ENCODE results near the gene CCDC159. TPM values are rescaled to one million over a fixed set of nuclear protein-coding genes. Genes with fewer than 3 reads are reported as not detected.
"Not testable (repeated sequence)": the region's sequence is repeated elsewhere in the genome, so short reads cannot be mapped to it uniquely, and the experiment has no call there.

Gene CCDC159
- total RNA-seq, 1 donor from 2014 or later, result 21.6 TPM

DNA sequence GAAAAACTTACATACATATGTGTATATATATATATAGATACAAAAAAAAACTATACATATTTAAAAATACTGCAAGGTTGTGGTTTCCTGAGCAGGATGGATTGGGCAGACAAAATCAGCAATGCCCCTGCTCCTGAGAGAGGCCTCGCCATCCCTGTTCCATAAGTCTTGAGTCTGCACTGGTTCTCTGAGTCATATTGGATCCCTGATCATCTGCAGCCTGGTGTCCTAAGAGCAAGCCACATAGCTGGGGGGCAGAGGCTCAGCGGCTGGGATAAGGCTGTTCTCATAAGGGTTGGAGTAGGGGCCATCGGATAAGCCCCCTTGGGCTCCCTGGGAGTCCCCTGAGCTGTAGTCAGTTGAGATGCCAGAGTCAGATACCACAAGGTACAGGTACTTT lies 31.4 kb downstream of the CCDC159 start:
- TF ChIP-seq, protein P1, sequence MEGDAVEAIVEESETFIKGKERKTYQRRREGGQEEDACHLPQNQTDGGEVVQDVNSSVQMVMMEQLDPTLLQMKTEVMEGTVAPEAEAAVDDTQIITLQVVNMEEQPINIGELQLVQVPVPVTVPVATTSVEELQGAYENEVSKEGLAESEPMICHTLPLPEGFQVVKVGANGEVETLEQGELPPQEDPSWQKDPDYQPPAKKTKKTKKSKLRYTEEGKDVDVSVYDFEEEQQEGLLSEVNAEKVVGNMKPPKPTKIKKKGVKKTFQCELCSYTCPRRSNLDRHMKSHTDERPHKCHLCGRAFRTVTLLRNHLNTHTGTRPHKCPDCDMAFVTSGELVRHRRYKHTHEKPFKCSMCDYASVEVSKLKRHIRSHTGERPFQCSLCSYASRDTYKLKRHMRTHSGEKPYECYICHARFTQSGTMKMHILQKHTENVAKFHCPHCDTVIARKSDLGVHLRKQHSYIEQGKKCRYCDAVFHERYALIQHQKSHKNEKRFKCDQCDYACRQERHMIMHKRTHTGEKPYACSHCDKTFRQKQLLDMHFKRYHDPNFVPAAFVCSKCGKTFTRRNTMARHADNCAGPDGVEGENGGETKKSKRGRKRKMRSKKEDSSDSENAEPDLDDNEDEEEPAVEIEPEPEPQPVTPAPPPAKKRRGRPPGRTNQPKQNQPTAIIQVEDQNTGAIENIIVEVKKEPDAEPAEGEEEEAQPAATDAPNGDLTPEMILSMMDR (IDR thresholded peaks at IDR 0.05; ENCODE audit: insufficient read depth, low read length, poor library complexity, severe bottlenecking), result no peak
- Histone ChIP-seq H3K36me3 (ENCODE audit: control insufficient read depth, insufficient read depth, low read length) (no peaks in the 10 kb centered on the region), H3K27me3 (ENCODE audit: control insufficient read depth, insufficient read depth, low read length) (peaks cover 7% of the 10 kb centered on the region), H3K4me3 (ENCODE audit: low read depth, low read length) (no peak overlapping the region)
- no peak for DNase-seq (ENCODE audit: low read depth)

DNA sequence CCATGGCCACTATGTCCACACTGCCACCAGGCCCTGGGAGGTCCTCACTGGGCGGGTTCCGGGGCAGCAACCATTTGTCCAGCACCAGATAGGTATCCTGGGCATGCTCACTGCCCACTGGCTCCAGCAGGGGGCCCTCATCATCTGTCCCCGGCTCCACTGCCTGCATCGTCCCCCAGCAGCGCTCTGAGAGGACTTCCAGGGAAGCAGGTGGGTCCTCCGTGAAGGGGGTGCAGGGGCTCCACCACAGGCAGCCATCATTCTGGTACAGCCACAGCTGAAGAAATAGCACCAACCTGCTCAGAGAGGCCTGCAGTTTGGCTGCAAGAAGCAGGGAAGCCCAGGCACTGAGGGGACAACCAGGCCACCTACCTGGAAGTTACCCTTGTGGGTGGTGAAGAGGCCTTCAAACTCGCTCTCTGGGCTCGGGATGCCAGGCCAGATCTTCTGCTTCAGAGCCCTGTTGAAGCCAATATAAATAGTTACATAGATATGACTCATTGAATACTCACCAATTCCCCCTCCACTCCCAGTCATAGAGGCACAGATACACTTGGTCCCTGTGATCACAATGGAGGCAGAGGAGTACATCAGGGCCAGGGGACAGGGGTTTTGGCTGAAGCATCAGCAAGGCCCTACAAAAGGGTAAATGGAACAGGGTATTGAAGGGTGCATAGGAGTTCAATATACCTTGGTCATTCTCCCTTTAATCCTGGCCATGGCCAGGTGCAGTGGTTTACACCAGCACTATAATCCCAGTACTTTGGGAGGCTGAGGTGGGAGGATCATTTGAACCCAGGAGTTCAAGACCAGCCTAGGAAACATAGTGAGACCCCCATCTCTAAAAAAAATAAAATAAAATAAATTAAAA lies 32.2 kb downstream of the CCDC159 start:
- no peak overlapping the region for H3K4me3 ChIP-seq (ENCODE audit: low read depth, low read length)
- H3K36me3 ChIP-seq (ENCODE audit: control insufficient read depth, insufficient read depth, low read length), result no peaks in the 10 kb centered on the region
- peaks cover 12% of the 10 kb centered on the region for H3K27me3 ChIP-seq (ENCODE audit: control insufficient read depth, insufficient read depth, low read length)
- TF ChIP-seq, protein P1 (IDR thresholded peaks at IDR 0.05; ENCODE audit: insufficient read depth, low read length, poor library complexity, severe bottlenecking), result peak; percentile 63
- DNase-seq (ENCODE audit: low read depth), result no peak

DNA sequence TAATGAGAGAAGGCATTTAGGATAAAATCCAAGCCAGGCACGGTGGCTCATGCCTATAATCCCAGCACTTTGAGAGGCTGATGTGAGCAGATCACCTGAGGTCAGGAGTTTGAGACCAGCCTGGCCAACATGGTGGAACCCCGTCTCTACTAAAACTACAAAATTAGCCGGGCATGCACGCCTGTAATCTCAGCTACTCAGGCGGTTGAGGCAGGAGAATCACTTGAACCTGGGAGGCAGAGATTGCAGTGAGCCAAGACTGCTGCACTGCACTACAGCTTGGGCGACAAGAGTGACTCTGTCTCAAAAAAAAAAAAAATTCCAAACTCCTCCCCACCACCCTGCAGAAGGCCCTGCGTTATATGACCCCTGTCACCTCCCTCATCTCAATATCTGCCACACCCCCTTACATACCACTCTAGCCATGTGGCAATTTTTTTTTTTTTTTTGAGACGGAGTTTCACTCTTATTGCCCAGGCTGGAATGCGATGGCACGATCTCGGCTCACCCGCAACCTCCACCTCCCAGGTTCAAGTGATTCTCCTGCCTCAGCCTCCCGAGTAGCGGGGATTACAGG lies 33.0 kb downstream of the CCDC159 start:
- H3K36me3 ChIP-seq (ENCODE audit: control insufficient read depth, insufficient read depth, low read length); DNase-seq (ENCODE audit: low read depth); H3K4me3 ChIP-seq (ENCODE audit: low read depth, low read length): not testable (repeated sequence)
- peaks cover 12% of the 10 kb centered on the region for H3K27me3 ChIP-seq (ENCODE audit: control insufficient read depth, insufficient read depth, low read length)

DNA sequence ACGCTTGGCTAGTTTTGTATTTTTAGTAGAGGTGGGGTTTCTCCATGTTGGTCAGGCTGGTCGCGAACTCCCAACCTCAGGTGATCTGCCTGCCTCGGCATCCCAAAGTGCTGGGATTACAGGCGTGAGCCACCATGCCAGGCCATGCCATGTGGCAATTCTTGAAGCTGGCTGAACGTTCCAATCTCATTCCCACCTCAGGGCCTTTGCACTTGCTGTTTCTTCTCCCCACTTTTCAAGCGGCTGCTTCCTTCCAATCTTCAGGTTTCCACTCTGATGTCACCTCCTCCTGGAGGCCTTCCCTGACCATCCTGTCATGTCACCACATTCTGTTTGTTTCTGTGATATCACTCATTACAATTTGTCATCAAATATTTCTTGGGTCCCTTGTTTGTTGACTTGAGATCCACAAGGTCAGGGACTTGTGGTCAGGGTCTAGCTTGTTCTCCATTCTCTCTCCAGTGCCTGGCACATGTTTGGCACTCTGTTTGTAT lies 33.6 kb downstream of the CCDC159 start:
- Histone ChIP-seq H3K4me3 (ENCODE audit: low read depth, low read length) (no peak overlapping the region), H3K36me3 (ENCODE audit: control insufficient read depth, insufficient read depth, low read length) (no peaks in the 10 kb centered on the region), H3K27me3 (ENCODE audit: control insufficient read depth, insufficient read depth, low read length) (peaks cover 12% of the 10 kb centered on the region)
- DNase-seq (ENCODE audit: low read depth), result no peak
- TF ChIP-seq, protein P1 (IDR thresholded peaks at IDR 0.05; ENCODE audit: insufficient read depth, low read length, poor library complexity, severe bottlenecking), result no peak

DNA sequence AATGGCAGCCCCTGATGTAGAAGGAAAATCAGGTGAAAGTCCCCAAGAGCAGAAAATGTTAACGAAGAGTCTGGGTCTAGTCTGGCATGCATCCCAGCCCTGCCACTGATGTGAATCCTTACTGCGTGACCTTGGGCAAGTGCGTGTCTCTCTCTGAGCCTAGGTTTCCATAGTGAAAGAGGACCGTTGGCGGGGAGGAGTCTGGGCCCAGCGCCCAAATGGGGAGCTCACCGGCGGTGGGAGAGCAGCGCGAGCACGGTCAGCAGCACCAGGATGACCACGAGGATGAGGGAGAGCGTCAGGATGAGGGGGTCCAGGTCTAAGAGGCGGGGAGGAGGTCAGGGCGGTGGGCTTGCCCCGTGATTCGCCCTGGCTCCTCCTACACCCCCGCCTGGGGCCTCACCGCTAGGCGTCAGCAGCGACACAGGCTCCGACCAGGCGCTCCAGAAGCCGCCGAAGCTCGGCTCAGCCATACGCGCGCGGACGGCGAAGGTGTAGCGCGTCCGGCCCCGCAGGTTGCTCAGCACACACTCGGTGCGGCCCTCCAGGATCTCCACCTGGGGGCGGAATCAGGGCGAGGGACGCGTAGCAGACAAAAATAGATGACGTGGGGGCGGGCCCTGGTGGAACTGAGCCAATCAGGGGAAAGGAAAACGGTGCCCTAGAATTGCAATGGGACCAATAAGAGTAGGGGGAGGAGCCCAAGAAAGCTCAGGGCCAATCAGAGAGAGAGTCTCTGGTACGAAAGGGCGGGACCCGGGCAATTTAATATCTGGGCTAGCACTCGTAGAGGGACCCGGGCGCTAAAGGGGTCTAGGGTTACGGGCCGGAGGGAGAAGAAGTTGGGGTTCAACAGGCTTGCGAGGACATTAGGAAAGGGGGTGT lies 34.6 kb downstream of the CCDC159 start:
- TF ChIP-seq, protein P1 (IDR thresholded peaks at IDR 0.05; ENCODE audit: insufficient read depth, low read length, poor library complexity, severe bottlenecking), result peak; percentile 67
- Histone ChIP-seq H3K36me3 (ENCODE audit: control insufficient read depth, insufficient read depth, low read length) (no peaks in the 10 kb centered on the region), H3K27me3 (ENCODE audit: control insufficient read depth, insufficient read depth, low read length) (peaks cover 12% of the 10 kb centered on the region), H3K4me3 (ENCODE audit: low read depth, low read length) (peak overlapping the region; percentile 49)
- DNase-seq (ENCODE audit: low read depth), result peak; percentile 81
